HepG2 (cell line): ENCODE measurements around the gene FHIT. TPM values are rescaled to one million over a fixed set of nuclear protein-coding genes. Genes with fewer than 3 reads are reported as not detected.

ENCODE experiments used
- BRCA1 ChIP-seq: sonication (generic); formaldehyde crosslinking; IDR thresholded peaks from 2 replicates; pipeline ENCODE4 v1.4.0; 2020; ENCODE audit warnings: missing genetic modification reagents
- CTCF ChIP-seq: sonication (generic); formaldehyde crosslinking; IDR thresholded peaks from 2 replicates; pipeline ENCODE4 v1.5.0; 2020; ENCODE audit warnings: mild to moderate bottlenecking, missing genetic modification reagents, moderate library complexity
- FOXA3 ChIP-seq: IDR thresholded peaks from 2 replicates; pipeline ENCODE4 v1.6.1; 2016; ENCODE audit warnings: missing genetic modification reagents, missing compliant biosample characterization
- FOXP1 ChIP-seq, 2 experiments: fragments of 450-650 bp in 1 of 2; IDR thresholded peaks; 2 replicates each; pipeline ENCODE4 v1.6.1; 2017 to 2018; ENCODE audit warnings: antibody characterized with exemption in 1 of 2
- HES4 ChIP-seq: sonication (generic); formaldehyde crosslinking; IDR thresholded peaks from 2 replicates; pipeline ENCODE4 v1.9.0; 2021; ENCODE audit warnings: mild to moderate bottlenecking, missing genetic modification reagents, borderline replicate concordance
- HNF4A ChIP-seq: sonication (generic); formaldehyde crosslinking; IDR thresholded peaks from 2 replicates; pipeline ENCODE4 v1.4.0; 2020; ENCODE audit warnings: missing genetic modification reagents
- MXD4 ChIP-seq: IDR thresholded peaks from 2 replicates; pipeline ENCODE4 v1.6.1; 2016; ENCODE audit warnings: mild to moderate bottlenecking, missing biosample characterization, missing genetic modification reagents
- NAIF1 ChIP-seq: sonication (generic); formaldehyde crosslinking; IDR thresholded peaks from 2 replicates; pipeline ENCODE4 v1.5.0; 2020; ENCODE audit warnings: mild to moderate bottlenecking, missing genetic modification reagents, borderline replicate concordance
- SRSF4 ChIP-seq: fragments of 200-400 bp; formaldehyde crosslinking; IDR thresholded peaks from one replicate; pipeline ENCODE4 v1.6.1; 2018; ENCODE audit warnings: mild to moderate bottlenecking, low read depth, low read length, moderate library complexity; ENCODE audit not compliant: poor library complexity, severe bottlenecking
- XRCC5 ChIP-seq: fragments of 200-400 bp; formaldehyde crosslinking; optimal IDR thresholded peaks from 2 replicates; pipeline ENCODE3; 2017; ENCODE audit warnings: mild to moderate bottlenecking, low read length
- ZNF24 ChIP-seq: fragments of 450-650 bp; IDR thresholded peaks from 2 replicates; pipeline ENCODE4 v1.6.1; 2017; ENCODE audit warnings: antibody characterized with exemption, mild to moderate bottlenecking
- ZNF331 ChIP-seq: sonication (generic); formaldehyde crosslinking; IDR thresholded peaks from 2 replicates; pipeline ENCODE4 v1.4.0; 2020; ENCODE audit warnings: missing genetic modification reagents
- ZNF350 ChIP-seq: sonication (generic); formaldehyde crosslinking; IDR thresholded peaks from 2 replicates; pipeline ENCODE4 v1.4.0; 2020; ENCODE audit warnings: mild to moderate bottlenecking, low read depth, missing genetic modification reagents, borderline replicate concordance
- ZNF644 ChIP-seq: IDR thresholded peaks from 2 replicates; pipeline ENCODE4 v1.6.1; 2016; ENCODE audit warnings: low read depth
- ZNF792 ChIP-seq: IDR thresholded peaks from 2 replicates; pipeline ENCODE4 v1.6.1; 2016
- ZNF816 ChIP-seq: sonication (generic); formaldehyde crosslinking; IDR thresholded peaks from 2 replicates; pipeline ENCODE4 v1.8.0; 2022; ENCODE audit warnings: missing genetic modification reagents, mild to moderate bottlenecking, borderline replicate concordance
- ZNF83 ChIP-seq: sonication (generic); formaldehyde crosslinking; IDR thresholded peaks from 2 replicates; pipeline ENCODE4 v1.4.0; 2020; ENCODE audit warnings: missing genetic modification reagents, mild to moderate bottlenecking, borderline replicate concordance
- polyA plus RNA-seq, 8 experiments: library from polyadenylated mRNA; depleted of rRNA in 3 of 8; stranded (reverse) in 7 of 8; unstranded in 1 of 8; fragments of >200 nt; fragmentation: Illumina TruSeq in 4 of 8; extraction: Trizol in 4 of 8; gene quantifications; 2 replicates each; pipeline versions ENCODE4 v1.2.1 to v1.2.3, GENCODE V29; 2011 to 2016; ENCODE audit warnings: low read depth in 4 of 8, missing spikeins in 1 of 8, mixed read lengths in 1 of 8; ENCODE audit not compliant: insufficient read depth in 1 of 8
- total RNA-seq, 5 experiments: library from RNA; depleted of rRNA; stranded (reverse); fragments of >200 nt; fragmentation: Illumina TruSeq; extraction: Trizol; gene quantifications; 2 replicates each; pipeline ENCODE4 v1.2.3, GENCODE V29; 2016; ENCODE audit warnings: low read depth in 1 of 5
- TF ChIP-seq, protein P1 (sequence below): sonication (generic); formaldehyde crosslinking; IDR thresholded peaks from 2 replicates; pipeline ENCODE4 v1.4.0; 2020; ENCODE audit warnings: missing genetic modification reagents
- TF ChIP-seq, protein P2 (sequence below): sonication (generic); formaldehyde crosslinking; IDR thresholded peaks from 2 replicates; pipeline ENCODE4 v1.4.0; 2020; ENCODE audit warnings: missing genetic modification reagents
- TF ChIP-seq, protein P3 (sequence below): sonication (generic); formaldehyde crosslinking; IDR thresholded peaks from 2 replicates; pipeline ENCODE4 v1.5.0; 2020; ENCODE audit warnings: missing genetic modification reagents

The FHIT gene
- total and polyA plus RNA-seq, 2 of the 13 experiments (the other 11 are each of a cell fraction or from before 2014, with no cell fraction given): 4.0 to 4.6 TPM

GRCh38 chr3:61061092-61061723 lies 190.0 kb downstream of the FHIT start (continued):
- TF ChIP-seq, protein P1, sequence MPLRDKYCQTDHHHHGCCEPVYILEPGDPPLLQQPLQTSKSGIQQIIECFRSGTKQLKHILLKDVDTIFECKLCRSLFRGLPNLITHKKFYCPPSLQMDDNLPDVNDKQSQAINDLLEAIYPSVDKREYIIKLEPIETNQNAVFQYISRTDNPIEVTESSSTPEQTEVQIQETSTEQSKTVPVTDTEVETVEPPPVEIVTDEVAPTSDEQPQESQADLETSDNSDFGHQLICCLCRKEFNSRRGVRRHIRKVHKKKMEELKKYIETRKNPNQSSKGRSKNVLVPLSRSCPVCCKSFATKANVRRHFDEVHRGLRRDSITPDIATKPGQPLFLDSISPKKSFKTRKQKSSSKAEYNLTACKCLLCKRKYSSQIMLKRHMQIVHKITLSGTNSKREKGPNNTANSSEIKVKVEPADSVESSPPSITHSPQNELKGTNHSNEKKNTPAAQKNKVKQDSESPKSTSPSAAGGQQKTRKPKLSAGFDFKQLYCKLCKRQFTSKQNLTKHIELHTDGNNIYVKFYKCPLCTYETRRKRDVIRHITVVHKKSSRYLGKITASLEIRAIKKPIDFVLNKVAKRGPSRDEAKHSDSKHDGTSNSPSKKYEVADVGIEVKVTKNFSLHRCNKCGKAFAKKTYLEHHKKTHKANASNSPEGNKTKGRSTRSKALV (CRISPR knock-in tag): no peak
- TF ChIP-seq MXD4 (no peak), ZNF331 (peak; percentile 99), FOXA3 (CRISPR knock-in tag) (0 out of 2 replicates have a peak, but pooled peaks have one; percentile 27), ZNF816 (CRISPR knock-in tag) (no peak), ZNF350 (CRISPR knock-in tag) (no peak), HNF4A (CRISPR knock-in tag) (peak; percentile 84), CTCF (no peak), FOXP1 (IDR thresholded peaks at IDR 0.05) (no peak), FOXP1 (CRISPR knock-in tag; IDR thresholded peaks at IDR 0.05) (peak; percentile 61), ZNF644 (CRISPR knock-in tag) (no peak), ZNF792 (no peak), XRCC5 (no peak), SRSF4 (no peak), ZNF24 (no peak), ZNF83 (CRISPR knock-in tag) (no peak), HES4 (CRISPR knock-in tag) (no peak), BRCA1 (CRISPR knock-in tag) (no peak), NAIF1 (no peak)
- TF ChIP-seq, protein P2, sequence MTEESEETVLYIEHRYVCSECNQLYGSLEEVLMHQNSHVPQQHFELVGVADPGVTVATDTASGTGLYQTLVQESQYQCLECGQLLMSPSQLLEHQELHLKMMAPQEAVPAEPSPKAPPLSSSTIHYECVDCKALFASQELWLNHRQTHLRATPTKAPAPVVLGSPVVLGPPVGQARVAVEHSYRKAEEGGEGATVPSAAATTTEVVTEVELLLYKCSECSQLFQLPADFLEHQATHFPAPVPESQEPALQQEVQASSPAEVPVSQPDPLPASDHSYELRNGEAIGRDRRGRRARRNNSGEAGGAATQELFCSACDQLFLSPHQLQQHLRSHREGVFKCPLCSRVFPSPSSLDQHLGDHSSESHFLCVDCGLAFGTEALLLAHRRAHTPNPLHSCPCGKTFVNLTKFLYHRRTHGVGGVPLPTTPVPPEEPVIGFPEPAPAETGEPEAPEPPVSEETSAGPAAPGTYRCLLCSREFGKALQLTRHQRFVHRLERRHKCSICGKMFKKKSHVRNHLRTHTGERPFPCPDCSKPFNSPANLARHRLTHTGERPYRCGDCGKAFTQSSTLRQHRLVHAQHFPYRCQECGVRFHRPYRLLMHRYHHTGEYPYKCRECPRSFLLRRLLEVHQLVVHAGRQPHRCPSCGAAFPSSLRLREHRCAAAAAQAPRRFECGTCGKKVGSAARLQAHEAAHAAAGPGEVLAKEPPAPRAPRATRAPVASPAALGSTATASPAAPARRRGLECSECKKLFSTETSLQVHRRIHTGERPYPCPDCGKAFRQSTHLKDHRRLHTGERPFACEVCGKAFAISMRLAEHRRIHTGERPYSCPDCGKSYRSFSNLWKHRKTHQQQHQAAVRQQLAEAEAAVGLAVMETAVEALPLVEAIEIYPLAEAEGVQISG (CRISPR knock-in tag): no peak
- TF ChIP-seq, protein P3, sequence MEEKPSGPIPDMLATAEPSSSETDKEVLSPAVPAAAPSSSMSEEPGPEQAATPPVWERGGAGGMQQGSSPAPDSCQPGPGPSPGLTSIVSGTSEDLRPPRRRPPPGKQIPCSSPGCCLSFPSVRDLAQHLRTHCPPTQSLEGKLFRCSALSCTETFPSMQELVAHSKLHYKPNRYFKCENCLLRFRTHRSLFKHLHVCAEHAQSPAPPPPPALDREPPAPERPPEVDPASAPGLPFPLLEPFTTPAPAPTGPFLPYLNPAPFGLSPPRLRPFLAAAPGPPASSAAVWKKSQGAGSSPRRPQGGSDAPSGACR (CRISPR knock-in tag): no peak
